OCI-LY7 (cell line): Measurements from ENCODE around the gene ATP11C.

Source experiments
- EZH2phosphoT487 ChIP-seq: fragments of 200-600 bp; sonication (generic); IDR thresholded peaks from 2 replicates; pipeline ENCODE4 v1.6.1; 2018; ENCODE audit warnings: low read depth, borderline replicate concordance, mild to moderate bottlenecking, mixed run types, antibody characterized with exemption, low read length, moderate library complexity, mixed read lengths
- TF ChIP-seq, protein P1 (sequence below): fragments of 200-600 bp; sonication (generic); conservative IDR thresholded peaks from 2 replicates; pipeline ENCODE4 v1.5.1; 2014; ENCODE audit warnings: mild to moderate bottlenecking, antibody characterized with exemption, low read length, moderate library complexity, mixed read lengths

GRCh38 chrX:139831675-139832456 lies 101.0 kb downstream of the ATP11C start:
- TF ChIP-seq, protein P1, sequence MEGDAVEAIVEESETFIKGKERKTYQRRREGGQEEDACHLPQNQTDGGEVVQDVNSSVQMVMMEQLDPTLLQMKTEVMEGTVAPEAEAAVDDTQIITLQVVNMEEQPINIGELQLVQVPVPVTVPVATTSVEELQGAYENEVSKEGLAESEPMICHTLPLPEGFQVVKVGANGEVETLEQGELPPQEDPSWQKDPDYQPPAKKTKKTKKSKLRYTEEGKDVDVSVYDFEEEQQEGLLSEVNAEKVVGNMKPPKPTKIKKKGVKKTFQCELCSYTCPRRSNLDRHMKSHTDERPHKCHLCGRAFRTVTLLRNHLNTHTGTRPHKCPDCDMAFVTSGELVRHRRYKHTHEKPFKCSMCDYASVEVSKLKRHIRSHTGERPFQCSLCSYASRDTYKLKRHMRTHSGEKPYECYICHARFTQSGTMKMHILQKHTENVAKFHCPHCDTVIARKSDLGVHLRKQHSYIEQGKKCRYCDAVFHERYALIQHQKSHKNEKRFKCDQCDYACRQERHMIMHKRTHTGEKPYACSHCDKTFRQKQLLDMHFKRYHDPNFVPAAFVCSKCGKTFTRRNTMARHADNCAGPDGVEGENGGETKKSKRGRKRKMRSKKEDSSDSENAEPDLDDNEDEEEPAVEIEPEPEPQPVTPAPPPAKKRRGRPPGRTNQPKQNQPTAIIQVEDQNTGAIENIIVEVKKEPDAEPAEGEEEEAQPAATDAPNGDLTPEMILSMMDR, result no peak
- TF ChIP-seq EZH2phosphoT487, result no peak
